CD14-positive monocyte (primary cell): ENCODE measurements around the gene TMEM115. TPM values are rescaled to one million over a fixed set of nuclear protein-coding genes. Genes with fewer than 3 reads are reported as not detected.

Experiments
- DNase-seq, 3 donors: peaks; one replicate each; pipeline ENCODE4 v3.0.0-alpha.2; 2011 to 2022
- H2AFZ ChIP-seq: 2 replicates; pipeline ENCODE4 v1.6.0; 2012; ENCODE audit warnings: mild to moderate bottlenecking, low read depth, low read length, inconsistent platforms; ENCODE audit not compliant: insufficient read depth, poor library complexity, severe bottlenecking
- H3K27ac ChIP-seq, 2 donors: 1 replicate in 1 of 2; 2 replicates in 1 of 2; pipeline ENCODE4 v1.5.1; 2012 to 2013; ENCODE audit warnings: low read length in 2 of 2, control low read depth in 1 of 2, inconsistent platforms in 1 of 2, low read depth in 1 of 2, mild to moderate bottlenecking in 1 of 2
- H3K27me3 ChIP-seq, 2 donors: one replicate each; pipeline versions ENCODE4 v1.6.0 to v1.6.1; 2011 to 2013; ENCODE audit warnings: low read length in 2 of 2; ENCODE audit not compliant: control insufficient read depth in 2 of 2, insufficient read depth in 2 of 2
- H3K36me3 ChIP-seq, 2 donors: replicated peaks in 1 of 2; 1 replicate in 1 of 2; 2 replicates in 1 of 2; pipeline versions ENCODE4 v1.5.1 to v1.6.1; 2012 to 2013; ENCODE audit warnings: low read length in 2 of 2, control low read depth in 1 of 2, inconsistent platforms in 1 of 2, mild to moderate bottlenecking in 1 of 2; ENCODE audit not compliant: insufficient read depth in 2 of 2, control insufficient read depth in 1 of 2
- H3K4me1 ChIP-seq, 2 donors: 1 replicate in 1 of 2; 2 replicates in 1 of 2; pipeline versions ENCODE4 v1.5.1 to v1.6.1; 2012 to 2013; ENCODE audit warnings: low read length in 2 of 2, control low read depth in 1 of 2, inconsistent platforms in 1 of 2, mild to moderate bottlenecking in 1 of 2, moderate library complexity in 1 of 2; ENCODE audit not compliant: insufficient read depth in 2 of 2, control insufficient read depth in 1 of 2
- H3K4me2 ChIP-seq: replicated peaks from 2 replicates; pipeline ENCODE3; 2012; ENCODE audit warnings: low read length, moderate library complexity, mild to moderate bottlenecking; ENCODE audit not compliant: poor library complexity, severe bottlenecking; ENCODE audit errors: extremely low read depth
- H3K4me3 ChIP-seq, 3 experiments: fragments of 200-600 bp in 1 of 3; sonication (generic) in 1 of 3; replicated peaks in 1 of 3; 1 replicate in 2 of 3; 2 replicates in 1 of 3; pipeline ENCODE4 v1.5.1; 2011 to 2013; ENCODE audit warnings: low read length in 3 of 3, mild to moderate bottlenecking in 3 of 3, control low read depth in 2 of 3, low read depth in 2 of 3, inconsistent platforms in 1 of 3, moderate library complexity in 1 of 3
- H3K79me2 ChIP-seq: 2 replicates; pipeline ENCODE4 v1.6.0; 2012; ENCODE audit warnings: mild to moderate bottlenecking, control low read depth, inconsistent platforms, low read length, moderate library complexity; ENCODE audit not compliant: insufficient read depth
- H3K9ac ChIP-seq: 2 replicates; pipeline ENCODE4 v1.6.0; 2017; ENCODE audit warnings: low read length, mild to moderate bottlenecking; ENCODE audit not compliant: insufficient read depth, poor library complexity, severe bottlenecking
- H3K9me3 ChIP-seq, 2 donors: replicated peaks in 1 of 2; 1 replicate in 1 of 2; 2 replicates in 1 of 2; pipeline versions ENCODE4 v1.5.1 to v1.6.1; 2012 to 2013; ENCODE audit warnings: low read length in 2 of 2, control low read depth in 1 of 2; ENCODE audit not compliant: control insufficient read depth in 1 of 2, insufficient read depth in 1 of 2
- H4K20me1 ChIP-seq: 2 replicates; pipeline ENCODE4 v1.6.0; 2012; ENCODE audit warnings: mild to moderate bottlenecking, low read length, control low read depth, moderate library complexity; ENCODE audit not compliant: insufficient read depth
- H3K27ac Mint-ChIP-seq, 7 donors: one replicate each; pipeline ENCODE4 v1.8.0; 2020; ENCODE audit warnings: mild to moderate bottlenecking in 7 of 7, mixed read lengths in 7 of 7, moderate library complexity in 6 of 7, inconsistent platforms in 2 of 7
- H3K27me3 Mint-ChIP-seq, 3 donors: one replicate each; pipeline ENCODE4 v1.8.0; 2021 to 2022; ENCODE audit warnings: low read depth in 3 of 3, mild to moderate bottlenecking in 3 of 3, mixed read lengths in 3 of 3, moderate library complexity in 3 of 3, inconsistent platforms in 1 of 3
- H3K36me3 Mint-ChIP-seq, 2 donors: one replicate each; pipeline ENCODE4 v1.8.0; 2020; ENCODE audit warnings: mixed read lengths in 2 of 2, inconsistent platforms in 1 of 2, mild to moderate bottlenecking in 1 of 2
- H3K4me1 Mint-ChIP-seq: one replicate; pipeline ENCODE4 v1.8.0; 2020; ENCODE audit warnings: mild to moderate bottlenecking, mixed read lengths
- H3K4me3 Mint-ChIP-seq, 2 donors: one replicate each; pipeline ENCODE4 v1.8.0; 2020; ENCODE audit warnings: mild to moderate bottlenecking in 2 of 2, mixed read lengths in 2 of 2, moderate library complexity in 1 of 2
- H3K9me3 Mint-ChIP-seq, 7 donors: one replicate each; pipeline ENCODE4 v1.8.0; 2020 to 2022; ENCODE audit warnings: mixed read lengths in 7 of 7, mild to moderate bottlenecking in 6 of 7, moderate library complexity in 6 of 7, inconsistent platforms in 2 of 7
- WGBS: methylation state at CpG from one replicate; pipeline ENCODE4 v1.1.5; 2013; ENCODE audit warnings: missing lambda C conversion rate; ENCODE audit not compliant: insufficient coverage; 5-methylcytosine and 5-hydroxymethylcytosine counted together
- intact Hi-C, 2 donors: fragments of 100-400 bp; cut with micrococcal nuclease; formaldehyde crosslinking; loops; one replicate each; pipeline versions ENCODE4 v1.15.0 to v1.15.1; 2023
- polyA plus RNA-seq, 3 donors: library from polyadenylated mRNA; depleted of rRNA in 1 of 3; unstranded in 2 of 3; stranded (reverse) in 1 of 3; fragments of 300-500 nt in 2 of 3; fragments of >200 nt in 1 of 3; fragmentation: Illumina TruSeq in 2 of 3; gene quantifications; 1 replicate in 2 of 3; 2 replicates in 1 of 3; pipeline ENCODE4 v1.2.3, GENCODE V29; 2012 to 2021
- TF ChIP-seq, protein P1 (sequence below): fragments of 200-600 bp; IDR thresholded peaks from one replicate; pipeline ENCODE4 v1.8.0; 2022; ENCODE audit warnings: antibody characterized with exemption, mild to moderate bottlenecking

TMEM115 gene
- polyA plus RNA-seq, 3 donors = 14.5 to 36.2 (median 32.9) TPM

DNA sequence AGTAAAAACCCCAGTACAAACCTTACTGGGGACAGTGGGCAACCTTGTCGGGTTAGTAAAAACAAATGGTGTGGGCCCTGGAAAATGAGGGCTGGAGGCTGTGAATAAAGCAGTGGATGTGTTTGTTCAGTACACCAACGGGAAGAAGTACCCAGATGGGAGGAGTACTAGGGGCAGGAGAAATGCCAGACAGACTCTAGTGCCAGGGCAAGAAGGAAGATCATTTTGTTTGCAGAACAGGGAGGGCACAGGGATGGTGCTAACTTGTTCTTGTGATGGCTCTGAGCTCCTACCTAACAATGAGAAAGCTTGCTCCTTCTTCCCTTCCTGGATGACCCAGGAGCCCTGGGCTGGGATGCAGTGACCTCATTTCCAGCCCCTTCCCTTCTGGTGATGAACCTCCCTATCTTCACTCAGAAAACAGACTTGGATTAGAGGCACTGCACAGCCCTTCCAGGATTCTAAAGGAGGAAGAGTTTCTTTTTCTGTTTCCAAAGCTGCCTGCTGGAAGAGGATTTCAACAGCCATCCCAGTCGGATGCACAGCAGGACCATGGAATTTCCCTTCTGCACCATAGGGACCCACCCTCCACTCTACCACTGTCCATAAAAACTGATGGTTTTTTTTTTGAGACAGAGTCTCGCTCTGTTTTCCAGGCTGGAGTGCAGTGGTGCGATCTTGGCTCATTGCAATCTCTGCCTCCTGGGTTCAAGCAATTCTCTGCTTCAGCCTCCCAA lies 24.8 kb downstream of the TMEM115 start:
- Mint-ChIP-seq H3K9me3 (no peaks in the 10 kb centered on the region), H3K27me3 (peaks cover 0 to under 1% (median 0%) of the 10 kb centered on the region in 3 donors), H3K36me3 (peaks cover 50 to 73% of the 10 kb centered on the region in 2 donors), H3K4me1 (peaks cover 41% of the 10 kb centered on the region), H3K27ac (peak overlapping the region; percentile 26 to 86 (median 80)), H3K4me3 (no peak overlapping the region)
- WGBS = 84% methylated on average over 4 of the region's 5 CpGs
- Histone ChIP-seq H3K9me3 (no peaks in the 10 kb centered on the region), H3K9ac (no peak overlapping the region), H2AFZ (no peak overlapping the region), H4K20me1 (peaks cover 78% of the 10 kb centered on the region), H3K4me2 (no peak overlapping the region), H3K4me1 (peaks cover 48% of the 10 kb centered on the region in 2 donors), H3K79me2 (peaks cover 93% of the 10 kb centered on the region), H3K4me3 (no peak overlapping the region), H3K36me3 (peaks cover 42 to 68% of the 10 kb centered on the region in 2 donors), H3K27ac (peak overlapping the region; percentile 39 to 84), H3K27me3 (no peaks in the 10 kb centered on the region)
- intact Hi-C loops = loop anchor here (5.0 kb wide), 1 partner anchor 37 kb away; the partner anchor contains the start of genes HYAL3 (in 2 of the 2) and NAA80 (in 2 of the 2)
- TF ChIP-seq, protein P1, sequence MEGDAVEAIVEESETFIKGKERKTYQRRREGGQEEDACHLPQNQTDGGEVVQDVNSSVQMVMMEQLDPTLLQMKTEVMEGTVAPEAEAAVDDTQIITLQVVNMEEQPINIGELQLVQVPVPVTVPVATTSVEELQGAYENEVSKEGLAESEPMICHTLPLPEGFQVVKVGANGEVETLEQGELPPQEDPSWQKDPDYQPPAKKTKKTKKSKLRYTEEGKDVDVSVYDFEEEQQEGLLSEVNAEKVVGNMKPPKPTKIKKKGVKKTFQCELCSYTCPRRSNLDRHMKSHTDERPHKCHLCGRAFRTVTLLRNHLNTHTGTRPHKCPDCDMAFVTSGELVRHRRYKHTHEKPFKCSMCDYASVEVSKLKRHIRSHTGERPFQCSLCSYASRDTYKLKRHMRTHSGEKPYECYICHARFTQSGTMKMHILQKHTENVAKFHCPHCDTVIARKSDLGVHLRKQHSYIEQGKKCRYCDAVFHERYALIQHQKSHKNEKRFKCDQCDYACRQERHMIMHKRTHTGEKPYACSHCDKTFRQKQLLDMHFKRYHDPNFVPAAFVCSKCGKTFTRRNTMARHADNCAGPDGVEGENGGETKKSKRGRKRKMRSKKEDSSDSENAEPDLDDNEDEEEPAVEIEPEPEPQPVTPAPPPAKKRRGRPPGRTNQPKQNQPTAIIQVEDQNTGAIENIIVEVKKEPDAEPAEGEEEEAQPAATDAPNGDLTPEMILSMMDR = no peak
- no peak for DNase-seq

DNA sequence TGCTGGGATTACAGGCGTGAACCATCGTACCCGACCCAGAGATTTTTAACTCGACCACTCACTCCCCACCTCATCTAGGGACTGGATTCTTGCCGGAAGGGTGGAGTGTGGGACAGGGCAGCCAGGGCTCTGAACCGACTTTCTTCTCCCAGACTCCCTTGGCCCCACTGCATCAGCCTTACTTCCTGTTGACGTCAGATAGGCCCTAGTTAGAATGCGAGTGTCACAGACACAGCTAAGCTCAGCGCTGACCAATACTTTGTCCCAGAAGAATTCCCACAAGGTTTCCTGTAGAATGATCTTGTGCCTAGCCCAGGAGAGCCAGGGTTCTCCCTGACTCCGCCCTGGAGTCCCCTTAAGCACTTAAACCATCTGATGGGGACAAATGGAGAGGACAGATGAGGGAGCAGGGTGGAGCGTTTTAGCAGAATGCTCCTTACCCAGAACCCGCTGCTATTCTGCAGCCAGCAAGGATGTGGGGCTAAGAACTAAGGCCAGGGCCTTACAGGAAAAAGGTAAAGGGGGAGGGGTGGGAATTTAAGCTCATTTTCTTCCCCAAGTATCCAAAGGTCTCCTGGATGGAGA lies 25.5 kb downstream of the TMEM115 start:
- H2AFZ ChIP-seq = no peak overlapping the region
- Mint-ChIP-seq H3K27ac (peak overlapping the region in 6 of 7 donors; percentile 26 to 86 (median 65)), H3K4me1 (peaks cover 36% of the 10 kb centered on the region), H3K9me3 (no peaks in the 10 kb centered on the region), H3K4me3 (no peak overlapping the region), H3K27me3 (peaks cover 0 to 1% (median 0%) of the 10 kb centered on the region in 3 donors), H3K36me3 (peaks cover 50 to 77% of the 10 kb centered on the region in 2 donors)
- no peak overlapping the region for H3K4me2 ChIP-seq
- TF ChIP-seq, protein P1 = no peak
- peaks cover 45 to 46% of the 10 kb centered on the region in 2 donors for H3K4me1 ChIP-seq
- peak overlapping the region; percentile 39 to 84 for H3K27ac ChIP-seq
- peaks cover 83% of the 10 kb centered on the region for H4K20me1 ChIP-seq
- intact Hi-C loops = no loop called here
- 80% methylated on average over 6 of the region's 12 CpGs for WGBS
- no peak overlapping the region for H3K9ac ChIP-seq
- no peaks in the 10 kb centered on the region for H3K27me3 ChIP-seq
- no peak overlapping the region for H3K4me3 ChIP-seq
- H3K9me3 ChIP-seq = no peaks in the 10 kb centered on the region
- DNase-seq = peak in 1 of 3 donors; percentile 82
- peaks cover 86% of the 10 kb centered on the region for H3K79me2 ChIP-seq
- H3K36me3 ChIP-seq = peaks cover 45 to 72% of the 10 kb centered on the region in 2 donors
